Ovary (tissue), 9 donors: Measurements from ENCODE around the gene ENO1. TPM values are rescaled to one million over a fixed set of nuclear protein-coding genes. Genes with fewer than 3 reads are reported as not detected.
"Not testable (repeated sequence)": the region's sequence is repeated elsewhere in the genome, so short reads cannot be mapped to it uniquely, and the experiment has no call there.

Source experiments
- DNase-seq, 5 donors: peaks; one replicate each; pipeline ENCODE4 v3.0.0-alpha.2; 2019 to 2020
- H3K27ac ChIP-seq, 2 donors: fragments of 200-600 bp; one replicate each; pipeline versions ENCODE4 v1.5.1 to v1.8.0; 2019 to 2022
- H3K27me3 ChIP-seq: fragments of 200-600 bp; one replicate; pipeline ENCODE4 v1.8.0; 2022
- H3K36me3 ChIP-seq: fragments of 200-600 bp; sonication (generic); one replicate; pipeline ENCODE4 v1.5.1; 2019
- H3K4me1 ChIP-seq: one replicate; pipeline ENCODE4 v1.8.1; 2013; ENCODE audit warnings: mild to moderate bottlenecking, moderate library complexity; ENCODE audit not compliant: insufficient read depth
- H3K4me3 ChIP-seq: fragments of 200-600 bp; sonication (generic); one replicate; pipeline ENCODE4 v1.5.1; 2017
- H3K9me3 ChIP-seq, 2 donors: fragments of 200-600 bp in 1 of 2; sonication (generic) in 1 of 2; one replicate each; pipeline versions ENCODE4 v1.5.1 to v1.8.1; 2013 to 2019; ENCODE audit warnings: mild to moderate bottlenecking in 1 of 2, moderate library complexity in 1 of 2
- EP300 ChIP-seq: sonication (generic); formaldehyde crosslinking; IDR thresholded peaks from one replicate; pipeline ENCODE4 v1.6.1; 2017; ENCODE audit warnings: antibody characterized with exemption
- POLR2A ChIP-seq: fragments of 450-650 bp; IDR thresholded peaks from one replicate; pipeline ENCODE4 v1.6.1; 2017; ENCODE audit warnings: antibody characterized with exemption, mild to moderate bottlenecking, moderate library complexity
- WGBS, 3 donors: extraction: QIAGEN DNeasy Blood & Tissue Kit in 1 of 3; methylation state at CpG; one replicate each; pipeline versions ENCODE4 v1.1.5 to v1.1.7; 2013 to 2017; 5-methylcytosine and 5-hydroxymethylcytosine counted together
- intact Hi-C, 4 donors: fragments of 100-400 bp; cut with DNase I; formaldehyde crosslinking; loops; one replicate each; pipeline versions ENCODE4 v1.11.0 to v1.15.1; 2022 to 2023
- polyA plus RNA-seq, 2 donors: library from polyadenylated mRNA; stranded (reverse); fragments of 200-250 nt in 1 of 2; fragments of 350-450 nt in 1 of 2; fragmentation: Illumina TruSeq in 1 of 2; extraction: RNeasy Lipid Tissue Mini Kit (QIAGEN cat#74804) in 1 of 2; gene quantifications; one replicate each; pipeline ENCODE4 v1.2.3, GENCODE V29; 2013 to 2014
- total RNA-seq, 7 donors: library from RNA; depleted of rRNA in 2 of 7; stranded (reverse); fragments of >200 nt in 2 of 7; fragmentation: NEBNext Ultra II Directional in 3 of 7; extraction: Animal tissue kit (Norgen Biotek cat#: 25700) in 3 of 7; gene quantifications; one replicate each; pipeline versions ENCODE4 v1.1.0 to v1.2.4, GENCODE V29; 2016 to 2023
- TF ChIP-seq, protein P1 (sequence below), 3 donors: fragments of 450-650 bp in 2 of 3; fragments of 200-600 bp in 1 of 3; IDR thresholded peaks; one replicate each; pipeline versions ENCODE4 v1.5.1 to v1.8.0; 2016 to 2022; ENCODE audit warnings: antibody characterized with exemption in 3 of 3, mild to moderate bottlenecking in 1 of 3
- donor health status: DM: no; HTN: no; CAD: no; lungs with moderate emphysema.
- donor health status: DM: no; HTN: no; CAD: no.
- donor health status: Bipolar disorder and iron deficiency.
- donor health status: DM: yes; HTN: yes; CAD: no.
- donor health status: DM: no; HTN: no; CAD: no.
- donor health status: DM: yes; HTN: yes; CAD: no.

Gene ENO1
- total and polyA plus RNA-seq, 9 donors = 158 to 569 (median 404) TPM

GRCh38 chr1:8825985-8826481 is 52.5 kb downstream of the ENO1 start:
- H3K4me3 ChIP-seq = no peak overlapping the region
- 80 to 84% (median 81%) methylated on average over 10 of the region's 10 CpGs for WGBS, 3 donors
- intact Hi-C loops = no loop called here
- H3K36me3 ChIP-seq = no peaks in the 10 kb centered on the region
- H3K27me3 ChIP-seq = no peaks in the 10 kb centered on the region
- H3K27ac ChIP-seq = no peak overlapping the region
- peak in 1 of 5 donors; percentile 8 for DNase-seq
- no peak for TF ChIP-seq POLR2A
- TF ChIP-seq EP300 = no peak
- TF ChIP-seq, protein P1, sequence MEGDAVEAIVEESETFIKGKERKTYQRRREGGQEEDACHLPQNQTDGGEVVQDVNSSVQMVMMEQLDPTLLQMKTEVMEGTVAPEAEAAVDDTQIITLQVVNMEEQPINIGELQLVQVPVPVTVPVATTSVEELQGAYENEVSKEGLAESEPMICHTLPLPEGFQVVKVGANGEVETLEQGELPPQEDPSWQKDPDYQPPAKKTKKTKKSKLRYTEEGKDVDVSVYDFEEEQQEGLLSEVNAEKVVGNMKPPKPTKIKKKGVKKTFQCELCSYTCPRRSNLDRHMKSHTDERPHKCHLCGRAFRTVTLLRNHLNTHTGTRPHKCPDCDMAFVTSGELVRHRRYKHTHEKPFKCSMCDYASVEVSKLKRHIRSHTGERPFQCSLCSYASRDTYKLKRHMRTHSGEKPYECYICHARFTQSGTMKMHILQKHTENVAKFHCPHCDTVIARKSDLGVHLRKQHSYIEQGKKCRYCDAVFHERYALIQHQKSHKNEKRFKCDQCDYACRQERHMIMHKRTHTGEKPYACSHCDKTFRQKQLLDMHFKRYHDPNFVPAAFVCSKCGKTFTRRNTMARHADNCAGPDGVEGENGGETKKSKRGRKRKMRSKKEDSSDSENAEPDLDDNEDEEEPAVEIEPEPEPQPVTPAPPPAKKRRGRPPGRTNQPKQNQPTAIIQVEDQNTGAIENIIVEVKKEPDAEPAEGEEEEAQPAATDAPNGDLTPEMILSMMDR (IDR thresholded peaks at IDR 0.05) = no peak
- H3K9me3 ChIP-seq = no peaks in the 10 kb centered on the region
- no peaks in the 10 kb centered on the region for H3K4me1 ChIP-seq

DNA sequence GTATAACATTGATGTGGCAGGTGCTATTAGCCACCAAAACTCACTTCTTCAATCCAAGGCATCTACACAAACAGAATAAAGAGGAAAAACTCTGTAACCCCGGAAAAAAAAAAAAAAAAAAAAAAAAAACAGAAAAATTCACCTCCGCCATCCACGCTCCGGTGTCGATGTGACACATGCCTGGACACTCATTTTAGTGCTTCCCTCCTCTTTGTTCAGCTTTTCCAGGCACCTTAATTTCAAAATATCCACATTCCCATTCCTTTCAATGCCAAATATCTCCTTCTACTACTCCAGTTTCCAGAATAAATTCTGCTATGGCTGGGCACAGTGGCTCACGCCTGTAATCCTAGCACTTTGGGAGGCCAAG is 55.2 kb downstream of the ENO1 start:
- no peak for DNase-seq
- TF ChIP-seq, protein P1 (IDR thresholded peaks at IDR 0.05) = no peak
- no peak for TF ChIP-seq POLR2A
- no peak for TF ChIP-seq EP300
- Histone ChIP-seq H3K36me3 (no peaks in the 10 kb centered on the region), H3K9me3 (no peaks in the 10 kb centered on the region), H3K4me1 (no peaks in the 10 kb centered on the region), H3K4me3 (no peak overlapping the region), H3K27me3 (no peaks in the 10 kb centered on the region), H3K27ac (no peak overlapping the region)
- intact Hi-C loops = no loop called here
- 50 to 52% (median 51%) methylated on average over 6 of the region's 6 CpGs for WGBS, 3 donors

DNA sequence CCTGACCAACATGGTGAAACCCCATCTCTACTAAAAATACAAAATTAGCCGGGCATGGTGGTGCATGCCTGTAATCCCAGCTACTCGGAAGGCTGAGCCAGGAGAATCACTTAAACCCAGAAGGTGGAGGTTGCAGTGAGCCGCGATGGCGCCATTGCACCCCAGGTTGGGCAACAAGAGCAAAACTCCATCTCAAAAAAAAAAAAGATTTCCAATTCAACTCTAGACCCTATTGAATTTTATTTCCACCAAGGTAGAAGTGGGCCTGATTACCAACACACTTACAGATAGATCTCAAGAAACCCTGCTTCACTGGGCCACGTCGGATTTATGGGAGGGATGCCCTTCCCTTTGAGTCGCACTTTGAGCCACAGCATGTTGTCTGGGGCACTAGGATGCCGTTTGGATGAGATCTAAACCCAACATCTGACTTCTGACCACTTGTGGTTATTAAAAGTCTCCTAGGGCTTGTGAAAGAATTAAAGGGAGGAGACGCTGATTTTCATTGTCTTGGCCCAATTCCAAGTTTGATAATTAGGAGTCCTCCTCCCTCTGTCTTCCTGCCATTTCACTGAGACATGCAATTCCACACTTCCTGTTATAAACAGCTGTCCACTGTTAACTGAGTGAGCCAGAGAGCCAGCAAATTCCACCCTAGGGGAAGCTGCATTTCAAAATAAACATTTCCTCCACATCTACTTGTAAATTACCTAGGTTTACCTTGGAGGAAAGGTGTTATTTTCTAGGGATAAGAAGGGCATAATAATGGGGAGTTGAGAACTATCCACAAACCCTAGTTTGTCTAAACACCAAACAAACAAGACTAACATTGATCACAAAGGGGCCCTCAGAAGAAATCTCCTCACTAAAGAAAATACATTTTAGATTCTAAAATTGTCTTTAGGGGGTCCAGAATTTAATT is 55.9 kb downstream of the ENO1 start:
- H3K27ac ChIP-seq = no peak overlapping the region
- DNase-seq = no peak
- 43 to 45% (median 45%) methylated on average over 10 of the region's 10 CpGs for WGBS, 3 donors

DNA sequence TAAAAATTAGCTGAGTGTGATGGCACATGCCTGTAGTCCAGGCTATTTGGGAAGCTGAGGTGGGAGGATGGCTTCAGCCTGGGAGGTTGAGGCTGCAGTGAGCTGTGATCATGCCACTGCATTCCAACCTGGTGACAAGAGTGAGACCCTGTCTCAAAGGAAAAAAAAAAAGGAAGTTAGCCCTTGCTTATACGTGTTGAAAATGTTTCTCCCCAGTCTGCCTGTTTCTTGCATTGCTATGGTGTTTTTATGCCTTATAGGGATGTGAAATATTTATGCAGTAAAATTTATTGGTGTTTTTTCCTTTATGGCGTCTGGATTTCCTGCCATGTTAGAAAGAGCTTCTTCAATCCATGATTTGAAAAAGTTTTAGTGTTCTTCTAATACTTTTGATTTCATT is 57.4 kb downstream of the ENO1 start:
- no peaks in the 10 kb centered on the region for H3K36me3 ChIP-seq
- DNase-seq = no peak
- no peak overlapping the region for H3K27ac ChIP-seq
- WGBS, 3 donors = 63 to 73% (median 69%) methylated on average over 2 of the region's 2 CpGs
- no peak overlapping the region for H3K4me3 ChIP-seq
- H3K27me3 ChIP-seq = no peaks in the 10 kb centered on the region
- H3K4me1 ChIP-seq = no peaks in the 10 kb centered on the region
- intact Hi-C loops = no loop called here
- H3K9me3 ChIP-seq = no peaks in the 10 kb centered on the region
- TF ChIP-seq, protein P1 (IDR thresholded peaks at IDR 0.05) = no peak
- TF ChIP-seq EP300 (no peak), POLR2A (no peak)

More for the DNA sequence above, 55.9 kb downstream of the ENO1 start:
- Histone ChIP-seq H3K4me3 (no peak overlapping the region), H3K27me3 (no peaks in the 10 kb centered on the region), H3K9me3 (no peaks in the 10 kb centered on the region), H3K36me3 (no peaks in the 10 kb centered on the region), H3K4me1 (no peaks in the 10 kb centered on the region)
- TF ChIP-seq EP300 (no peak), POLR2A (no peak)
- TF ChIP-seq, protein P1 (IDR thresholded peaks at IDR 0.05) = no peak
- intact Hi-C loops = no loop called here

DNA sequence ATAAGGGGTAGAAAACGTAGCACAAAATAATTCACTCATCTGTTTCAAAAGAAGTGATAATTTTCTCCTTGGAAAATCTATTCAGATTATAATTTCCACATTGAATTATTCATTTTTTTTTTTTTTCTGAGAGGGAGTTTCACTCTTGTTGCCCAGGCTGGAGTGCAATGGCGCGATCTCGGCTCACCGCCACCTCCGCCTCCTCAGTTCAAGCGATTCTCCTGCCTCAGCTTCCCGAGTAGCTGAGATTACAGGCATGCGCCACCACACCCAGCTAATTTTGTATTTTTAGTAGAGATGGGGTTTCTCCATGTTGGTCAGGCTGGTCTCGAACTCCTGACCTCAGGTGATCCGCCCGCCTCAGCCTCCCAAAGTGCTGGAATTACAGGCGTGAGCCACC is 59.7 kb downstream of the ENO1 start:
- DNase-seq, H3K4me1 ChIP-seq, intact Hi-C loops, H3K9me3 ChIP-seq, H3K4me3 ChIP-seq, H3K36me3 ChIP-seq, H3K27me3 ChIP-seq, H3K27ac ChIP-seq: not testable (repeated sequence)
- WGBS, 3 donors = 79 to 91% (median 89%) methylated on average over 12 to 13 of the region's 13 CpGs
